ENCODE data around the gene PRDM16.

Gene PRDM16

GRCh38 chr1:3213730-3214129 lies 144.7 kb downstream of the PRDM16 start:
- Histone ChIP-seq H3K9me3 (ENCODE audit: control insufficient read depth in 2 of 2, low read length in 2 of 2) (no peaks in the 10 kb centered on the region), H3K9ac (ENCODE audit: low read depth in 1 of 2, low read length in 2 of 2) (no peak overlapping the region), H3K27me3 (ENCODE audit: control insufficient read depth in 2 of 2, insufficient read depth in 2 of 2, low read length in 2 of 2) (no peaks in the 10 kb centered on the region), H3K4me1 (ENCODE audit: control insufficient read depth in 2 of 2, insufficient read depth in 2 of 2, low read length in 2 of 2) (peaks cover under 1 to 4% of the 10 kb centered on the region in 2 donors), H3K36me3 (ENCODE audit: control insufficient read depth in 2 of 2, insufficient read depth in 2 of 2, low read length in 2 of 2) (no peaks in the 10 kb centered on the region), H3K27ac (ENCODE audit: low read depth in 2 of 2, low read length in 2 of 2) (no peak overlapping the region), H3K4me3 (ENCODE audit: low read length in 2 of 2) (no peak overlapping the region)

GRCh38 chr1:3215198-3216014 lies 146.4 kb downstream of the PRDM16 start:
- Histone ChIP-seq H3K4me3 (ENCODE audit: low read length in 2 of 2) (no peak overlapping the region), H3K9ac (ENCODE audit: low read depth in 1 of 2, low read length in 2 of 2) (no peak overlapping the region), H3K27me3 (ENCODE audit: control insufficient read depth in 2 of 2, insufficient read depth in 2 of 2, low read length in 2 of 2) (no peaks in the 10 kb centered on the region), H3K36me3 (ENCODE audit: control insufficient read depth in 2 of 2, insufficient read depth in 2 of 2, low read length in 2 of 2) (no peaks in the 10 kb centered on the region), H3K27ac (ENCODE audit: low read depth in 2 of 2, low read length in 2 of 2) (no peak overlapping the region), H3K9me3 (ENCODE audit: control insufficient read depth in 2 of 2, low read length in 2 of 2) (no peaks in the 10 kb centered on the region), H3K4me1 (ENCODE audit: control insufficient read depth in 2 of 2, insufficient read depth in 2 of 2, low read length in 2 of 2) (peaks cover 13 to 15% of the 10 kb centered on the region in 2 donors)

- Histone ChIP-seq H3K27ac (ENCODE audit: low read depth in 2 of 2, low read length in 2 of 2) (no peak overlapping the region), H3K36me3 (ENCODE audit: control insufficient read depth in 2 of 2, insufficient read depth in 2 of 2, low read length in 2 of 2) (no peaks in the 10 kb centered on the region), H3K9ac (ENCODE audit: low read depth in 1 of 2, low read length in 2 of 2) (no peak overlapping the region), H3K9me3 (ENCODE audit: control insufficient read depth in 2 of 2, low read length in 2 of 2) (no peaks in the 10 kb centered on the region), H3K27me3 (ENCODE audit: control insufficient read depth in 2 of 2, insufficient read depth in 2 of 2, low read length in 2 of 2) (no peaks in the 10 kb centered on the region), H3K4me3 (ENCODE audit: low read length in 2 of 2) (no peak overlapping the region), H3K4me1 (ENCODE audit: control insufficient read depth in 2 of 2, insufficient read depth in 2 of 2, low read length in 2 of 2) (peaks cover 15 to 18% of the 10 kb centered on the region in 2 donors)
Observed at GRCh38 chr1:3216015-3216391, 147.0 kb downstream of the PRDM16 start.

- Histone ChIP-seq H3K4me3 (ENCODE audit: low read length in 2 of 2) (peak overlapping the region in 1 of 2 donors; percentile 7), H3K27me3 (ENCODE audit: control insufficient read depth in 2 of 2, insufficient read depth in 2 of 2, low read length in 2 of 2) (no peaks in the 10 kb centered on the region), H3K9me3 (ENCODE audit: control insufficient read depth in 2 of 2, low read length in 2 of 2) (no peaks in the 10 kb centered on the region), H3K9ac (ENCODE audit: low read depth in 1 of 2, low read length in 2 of 2) (no peak overlapping the region), H3K4me1 (ENCODE audit: control insufficient read depth in 2 of 2, insufficient read depth in 2 of 2, low read length in 2 of 2) (peaks cover 20 to 22% of the 10 kb centered on the region in 2 donors), H3K27ac (ENCODE audit: low read depth in 2 of 2, low read length in 2 of 2) (no peak overlapping the region), H3K36me3 (ENCODE audit: control insufficient read depth in 2 of 2, insufficient read depth in 2 of 2, low read length in 2 of 2) (no peaks in the 10 kb centered on the region)
Observed at GRCh38 chr1:3217181-3217641, 148.2 kb downstream of the PRDM16 start.

- no peak overlapping the region for H3K27ac ChIP-seq (ENCODE audit: low read depth in 2 of 2, low read length in 2 of 2)
- no peak overlapping the region for H3K4me3 ChIP-seq (ENCODE audit: low read length in 2 of 2)
- no peak overlapping the region for H3K9ac ChIP-seq (ENCODE audit: low read depth in 1 of 2, low read length in 2 of 2)
- H3K27me3 ChIP-seq (ENCODE audit: control insufficient read depth in 2 of 2, insufficient read depth in 2 of 2, low read length in 2 of 2) = no peaks in the 10 kb centered on the region
- peaks cover 24 to 28% of the 10 kb centered on the region in 2 donors for H3K4me1 ChIP-seq (ENCODE audit: control insufficient read depth in 2 of 2, insufficient read depth in 2 of 2, low read length in 2 of 2)
- no peaks in the 10 kb centered on the region for H3K36me3 ChIP-seq (ENCODE audit: control insufficient read depth in 2 of 2, insufficient read depth in 2 of 2, low read length in 2 of 2)
- H3K9me3 ChIP-seq (ENCODE audit: control insufficient read depth in 2 of 2, low read length in 2 of 2) = no peaks in the 10 kb centered on the region
Observed at GRCh38 chr1:3217979-3218679, 149.1 kb downstream of the PRDM16 start.

- H3K4me3 ChIP-seq (ENCODE audit: low read length in 2 of 2) = peak overlapping the region; percentile 10 to 31
Observed at GRCh38 chr1:3219005-3219790, 150.2 kb downstream of the PRDM16 start.

GRCh38 chr1:3219791-3220467 lies 150.9 kb downstream of the PRDM16 start:
- Histone ChIP-seq H3K9me3 (ENCODE audit: control insufficient read depth in 2 of 2, low read length in 2 of 2) (no peaks in the 10 kb centered on the region), H3K27me3 (ENCODE audit: control insufficient read depth in 2 of 2, insufficient read depth in 2 of 2, low read length in 2 of 2) (no peaks in the 10 kb centered on the region), H3K9ac (ENCODE audit: low read depth in 1 of 2, low read length in 2 of 2) (no peak overlapping the region), H3K36me3 (ENCODE audit: control insufficient read depth in 2 of 2, insufficient read depth in 2 of 2, low read length in 2 of 2) (no peaks in the 10 kb centered on the region), H3K27ac (ENCODE audit: low read depth in 2 of 2, low read length in 2 of 2) (peak overlapping the region in 1 of 2 donors; percentile 9), H3K4me1 (ENCODE audit: control insufficient read depth in 2 of 2, insufficient read depth in 2 of 2, low read length in 2 of 2) (peaks cover 24% of the 10 kb centered on the region in 2 donors), H3K4me3 (ENCODE audit: low read length in 2 of 2) (peak overlapping the region in 1 of 2 donors; percentile 31)

More at GRCh38 chr1:3219005-3219790, 150.2 kb downstream of the PRDM16 start:
- Histone ChIP-seq H3K4me1 (ENCODE audit: control insufficient read depth in 2 of 2, insufficient read depth in 2 of 2, low read length in 2 of 2) (peaks cover 24% of the 10 kb centered on the region in 2 donors), H3K27me3 (ENCODE audit: control insufficient read depth in 2 of 2, insufficient read depth in 2 of 2, low read length in 2 of 2) (no peaks in the 10 kb centered on the region), H3K9ac (ENCODE audit: low read depth in 1 of 2, low read length in 2 of 2) (no peak overlapping the region), H3K9me3 (ENCODE audit: control insufficient read depth in 2 of 2, low read length in 2 of 2) (no peaks in the 10 kb centered on the region), H3K36me3 (ENCODE audit: control insufficient read depth in 2 of 2, insufficient read depth in 2 of 2, low read length in 2 of 2) (no peaks in the 10 kb centered on the region), H3K27ac (ENCODE audit: low read depth in 2 of 2, low read length in 2 of 2) (peak overlapping the region in 1 of 2 donors; percentile 9)

- Histone ChIP-seq H3K4me1 (ENCODE audit: control insufficient read depth in 2 of 2, insufficient read depth in 2 of 2, low read length in 2 of 2) (peaks cover 24% of the 10 kb centered on the region in 2 donors), H3K9ac (ENCODE audit: low read depth in 1 of 2, low read length in 2 of 2) (no peak overlapping the region), H3K4me3 (ENCODE audit: low read length in 2 of 2) (no peak overlapping the region), H3K27me3 (ENCODE audit: control insufficient read depth in 2 of 2, insufficient read depth in 2 of 2, low read length in 2 of 2) (no peaks in the 10 kb centered on the region), H3K27ac (ENCODE audit: low read depth in 2 of 2, low read length in 2 of 2) (peak overlapping the region in 1 of 2 donors; percentile 67), H3K9me3 (ENCODE audit: control insufficient read depth in 2 of 2, low read length in 2 of 2) (no peaks in the 10 kb centered on the region), H3K36me3 (ENCODE audit: control insufficient read depth in 2 of 2, insufficient read depth in 2 of 2, low read length in 2 of 2) (no peaks in the 10 kb centered on the region)
Observed at GRCh38 chr1:3221112-3222041, 152.4 kb downstream of the PRDM16 start.

All from mucosa of rectum (tissue), 2 donors.